ENCODE results near the gene CFAP119.

- no peak for TF ChIP-seq CTCF (IDR thresholded peaks at IDR 0.05; ENCODE audit: extremely low read depth in 1 of 2, insufficient read depth in 1 of 2, low read depth in 1 of 2, low read length in 2 of 2)
- no peak for TF ChIP-seq POLR2AphosphoS5 (IDR thresholded peaks at IDR 0.05; ENCODE audit: insufficient read depth, low read depth, low read length)
- no peak for TF ChIP-seq POLR2A (IDR thresholded peaks at IDR 0.05; ENCODE audit: low read depth, low read length)
- no peak for TF ChIP-seq MYC (IDR thresholded peaks at IDR 0.05; ENCODE audit: low read depth, low read length)
- TF ChIP-seq FOS (IDR thresholded peaks at IDR 0.05; ENCODE audit: borderline replicate concordance, insufficient read depth, low read length), result no peak
These were observed 25.2 kb upstream of the CFAP119 start, which contains the start of gene ZNF629 for GRCh38 chr16:30786936-30787612.

Measured in endothelial cell of umbilical vein (primary cell).